Activated CD4-positive, alpha-beta T cell treated with anti-CD3 and anti-CD28 coated beads for 48 hours (primary cell): Measurements from ENCODE around the gene CRADD.
"Not testable (repeated sequence)": the region's sequence is repeated elsewhere in the genome, so short reads cannot be mapped to it uniquely, and the experiment has no call there.

Source experiments
- DNase-seq: peaks from one replicate; pipeline ENCODE4 v3.0.0-alpha.2; 2020

The CRADD gene

DNA sequence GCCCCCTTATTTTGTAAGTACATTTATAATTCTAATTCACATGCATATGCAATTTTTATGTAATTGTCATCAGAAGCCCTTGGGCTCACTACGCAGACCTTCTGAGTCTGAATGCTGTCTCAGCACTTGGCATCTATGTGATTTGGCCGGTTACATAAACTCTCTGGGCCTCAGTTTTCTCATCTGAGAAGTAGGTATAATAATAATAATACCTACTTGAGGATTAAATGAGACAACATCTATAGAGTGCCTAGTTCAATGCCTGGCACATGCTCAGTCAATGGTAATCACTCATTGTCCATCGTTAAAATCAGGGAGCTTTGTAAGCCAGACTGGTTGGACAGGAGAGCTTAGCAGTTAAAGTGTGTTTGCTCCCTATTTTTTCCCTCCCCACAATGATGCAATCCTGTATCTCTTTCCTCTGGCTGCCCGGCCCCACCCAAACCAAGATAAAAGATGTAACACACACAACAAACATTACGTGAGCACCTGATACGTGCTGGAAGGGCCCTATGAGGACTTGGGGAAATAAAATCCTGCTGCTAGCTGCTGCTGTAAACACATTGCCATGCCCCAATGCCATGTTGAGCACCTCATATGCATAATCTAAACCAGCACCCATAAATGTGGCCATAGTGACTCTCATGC is 235.0 kb downstream of the CRADD start:
- no peak for DNase-seq

- DNase-seq = no peak
Observed at GRCh38 chr12:93913845-93914244, 236.7 kb downstream of the CRADD start.

DNA sequence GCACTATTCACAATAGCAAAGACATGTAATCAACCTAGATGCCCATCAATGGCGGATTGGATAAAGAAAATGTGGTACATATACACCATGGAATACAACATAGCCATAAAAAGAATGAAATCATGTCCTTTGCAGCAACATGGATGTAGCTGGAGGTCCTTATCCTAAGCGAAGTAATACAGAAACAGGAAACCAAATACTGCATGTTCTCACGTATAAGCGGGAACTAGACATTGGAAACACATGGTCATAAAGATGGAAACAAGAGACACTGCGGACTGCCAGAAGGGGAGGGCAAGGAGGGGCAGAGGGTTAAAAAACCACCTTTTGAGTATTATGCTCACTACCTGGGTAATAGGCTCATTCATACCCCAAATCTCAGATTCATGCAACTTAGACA is 237.1 kb downstream of the CRADD start:
- DNase-seq = no peak

DNA sequence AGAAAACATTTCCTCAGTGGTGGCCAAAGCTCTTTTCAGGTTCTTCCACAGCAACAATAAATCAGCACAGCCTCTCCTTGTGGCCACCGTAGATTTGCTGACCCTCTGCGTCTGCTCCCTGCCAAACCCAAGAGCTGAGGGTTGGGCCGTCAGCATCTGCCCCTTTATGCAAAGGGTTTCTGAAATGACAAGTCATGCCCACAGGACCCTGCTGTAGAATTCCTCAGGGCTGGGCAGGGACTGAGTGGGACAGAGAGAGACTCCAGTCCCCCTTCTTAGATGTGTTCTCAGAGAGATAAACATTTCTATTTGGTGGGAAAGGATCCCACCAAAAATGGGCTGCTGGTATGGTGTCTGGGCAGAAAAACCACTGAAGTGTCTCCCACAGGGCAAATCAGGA is 238.2 kb downstream of the CRADD start:
- DNase-seq = no peak

- no peak for DNase-seq
Observed at GRCh38 chr12:93916402-93916801, 239.2 kb downstream of the CRADD start.

GRCh38 chr12:93918262-93918661 is 241.1 kb downstream of the CRADD start:
- no peak for DNase-seq

- no peak for DNase-seq
Observed at GRCh38 chr12:93918900-93919299, 241.7 kb downstream of the CRADD start.

- no peak for DNase-seq
Observed at GRCh38 chr12:93921521-93921920, 244.3 kb downstream of the CRADD start.

DNA sequence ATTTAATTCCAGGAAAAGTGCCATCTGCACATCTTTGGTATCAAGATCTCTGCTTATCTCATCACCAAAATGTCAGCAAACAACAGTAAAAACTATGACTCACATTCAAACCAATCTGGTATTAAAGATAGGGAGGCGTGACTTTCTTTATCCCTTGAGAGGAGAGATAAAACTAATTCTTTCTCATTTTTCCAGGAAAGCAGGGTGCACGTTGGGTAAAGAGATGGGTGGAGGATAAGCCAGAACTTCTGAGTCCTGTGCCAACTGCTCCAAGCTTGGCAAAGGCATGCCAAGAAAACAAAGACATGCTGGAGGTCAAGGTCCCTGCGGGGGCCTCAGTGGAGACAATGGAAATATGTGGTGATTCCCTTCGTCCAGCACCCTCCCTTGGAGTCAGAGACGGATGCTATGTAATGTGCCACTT is 245.4 kb downstream of the CRADD start:
- DNase-seq = no peak

DNA sequence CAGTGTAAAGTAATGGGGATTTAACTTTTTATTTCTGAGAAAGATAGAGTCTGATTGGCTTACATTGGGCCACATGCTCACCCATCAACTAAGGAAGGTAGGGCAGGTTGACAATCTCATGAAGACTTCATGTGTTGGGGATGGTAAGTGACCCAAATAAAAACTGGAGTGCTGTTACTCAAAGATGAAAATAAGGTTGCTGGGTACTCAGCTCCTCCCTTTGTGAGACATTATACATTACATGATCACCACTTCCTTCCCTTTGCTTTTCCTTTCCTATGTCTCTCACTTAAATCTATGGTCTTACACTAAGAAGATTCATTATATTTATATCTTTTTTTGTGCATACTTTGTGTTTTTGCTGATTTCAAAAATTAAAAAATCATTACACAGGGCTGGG is 247.2 kb downstream of the CRADD start:
- DNase-seq = no peak

GRCh38 chr12:93925585-93926205 is 248.5 kb downstream of the CRADD start:
- DNase-seq = no peak

- no peak for DNase-seq
Observed at GRCh38 chr12:93926237-93926636, 249.1 kb downstream of the CRADD start.

- not testable (repeated sequence) for DNase-seq
Observed at GRCh38 chr12:93929081-93929480, 251.9 kb downstream of the CRADD start.

DNA sequence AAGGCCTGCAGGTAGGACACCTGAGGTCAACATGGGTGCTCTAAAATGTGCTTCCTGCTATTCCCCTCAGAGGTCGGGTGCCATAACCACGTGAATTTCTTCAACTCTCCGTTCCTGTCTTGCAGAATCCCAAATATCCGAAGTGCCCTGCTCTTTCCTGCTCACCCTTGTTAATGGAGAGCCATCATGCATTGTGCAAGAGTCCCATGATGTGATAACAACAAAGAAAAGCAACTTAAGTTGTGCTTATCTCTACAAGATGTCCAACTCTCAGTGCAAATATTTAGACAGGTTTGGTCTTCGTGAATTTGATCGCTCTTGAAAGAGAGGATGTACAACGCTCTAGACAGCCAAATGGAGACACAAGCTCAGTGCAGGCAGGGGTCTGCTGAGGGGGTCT is 260.6 kb downstream of the CRADD start:
- no peak for DNase-seq

GRCh38 chr12:93938317-93938716 is 261.1 kb downstream of the CRADD start:
- no peak for DNase-seq

GRCh38 chr12:93938931-93939330 is 261.8 kb downstream of the CRADD start:
- no peak for DNase-seq

- no peak for DNase-seq
Observed at GRCh38 chr12:93939641-93940325, 262.6 kb downstream of the CRADD start.

DNA sequence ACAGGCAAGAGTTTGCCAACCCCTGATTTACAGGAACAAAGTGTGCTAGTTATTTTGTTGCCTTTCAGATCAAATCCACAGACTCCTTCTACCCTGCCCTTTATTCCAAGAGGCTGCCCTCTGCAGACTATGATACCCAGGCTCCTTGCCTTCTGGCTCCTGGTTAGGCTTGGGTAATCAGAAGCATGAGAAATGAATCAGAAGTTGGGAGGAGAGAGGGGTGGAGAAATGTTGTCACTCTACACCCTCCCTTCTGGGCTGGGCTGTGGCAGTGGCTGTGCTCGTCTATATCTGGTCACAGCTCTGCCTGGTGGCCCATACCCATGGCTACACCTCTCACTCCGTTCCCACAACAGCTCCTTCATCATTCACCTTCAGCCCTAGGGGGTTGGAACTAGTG is 266.6 kb downstream of the CRADD start:
- no peak for DNase-seq

DNA sequence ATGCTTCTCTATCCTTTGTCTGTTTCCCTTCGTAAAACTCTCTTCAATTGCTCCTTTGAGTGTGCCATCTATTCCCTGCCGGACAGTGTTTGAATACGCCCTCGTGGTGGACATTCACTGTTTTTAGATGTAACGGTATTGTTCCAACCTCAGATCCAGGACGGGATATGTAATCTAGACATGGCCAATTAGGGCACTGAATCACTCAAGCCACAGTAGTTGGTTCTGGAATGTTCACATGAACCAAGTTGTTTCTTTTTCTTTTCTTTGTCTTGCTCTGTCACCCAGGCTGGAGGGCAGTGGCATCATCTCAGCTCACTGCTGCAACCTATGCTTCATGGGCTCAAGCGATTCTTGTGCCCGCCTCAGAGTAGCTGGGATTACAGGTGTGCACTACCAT is 267.0 kb downstream of the CRADD start:
- no peak for DNase-seq
